Measurements from ENCODE around the gene AKT1. TPM values are rescaled to one million over a fixed set of nuclear protein-coding genes. Genes with fewer than 3 reads are reported as not detected.

Gene AKT1
- total RNA-seq, 2 experiments from 2014 or later: 131 to 133 TPM

GRCh38 chr14:104722938-104723650 is 72.5 kb downstream of the AKT1 start:
- no peak for DNase-seq
- H3K27ac Mint-ChIP-seq: no peak overlapping the region
- no peak overlapping the region for H3K4me3 Mint-ChIP-seq
- no peaks in the 10 kb centered on the region for H3K9me3 Mint-ChIP-seq
- no peaks in the 10 kb centered on the region for H3K27me3 Mint-ChIP-seq
- intact Hi-C loops (cut with micrococcal nuclease): loop anchor here (2.0 kb wide), 1 partner anchor 104 kb away; no protein-coding TSS in a partner anchor
- ChIA-PET POLR2A (no interaction called here), CTCF (interaction anchor here (0.6 to 3.3 kb wide), 7 partner anchors 11 to 68 kb away, joined by 3 to 12 read pairs (median 3); no protein-coding TSS in a partner anchor)
- peaks cover 2% of the 10 kb centered on the region for H3K36me3 Mint-ChIP-seq
- no peaks in the 10 kb centered on the region for H3K4me1 Mint-ChIP-seq (ENCODE audit: low read depth)

- DNase-seq: no peak
- Mint-ChIP-seq H3K4me1 (ENCODE audit: low read depth) (no peaks in the 10 kb centered on the region), H3K4me3 (no peak overlapping the region), H3K27ac (no peak overlapping the region), H3K9me3 (no peaks in the 10 kb centered on the region), H3K27me3 (no peaks in the 10 kb centered on the region), H3K36me3 (peaks cover 4% of the 10 kb centered on the region)
- intact Hi-C loops (cut with micrococcal nuclease): loop anchor here (2.0 kb wide), 1 partner anchor 105 kb away; no protein-coding TSS in a partner anchor
- ChIA-PET POLR2A (no interaction called here), CTCF (interaction anchor here (0.6 to 1.5 kb wide), 3 partner anchors 13 to 1020 kb away, joined by 3 to 5 read pairs (median 3); no protein-coding TSS in a partner anchor)
Measured at GRCh38 chr14:104721505-104722431, 73.8 kb downstream of the AKT1 start.

Other genes with a start within 250 kb of the AKT1 start
- not detected for gene C14orf180, start 216.0 kb downstream of the AKT1 start, total RNA-seq
- not detected for gene TMEM179, start 191.0 kb downstream of the AKT1 start, total RNA-seq
- gene INF2, start 106.1 kb downstream of the AKT1 start, total RNA-seq: 10 to 100 TPM; 66.7 to 71.5 TPM
- gene ADSS1, start 71.5 kb downstream of the AKT1 start, total RNA-seq: 1 to 10 TPM; 2.3 to 3.3 TPM
- 100 to 1,000 TPM in 1 of 2 experiments, 10 to 100 TPM in 1; 97.6 to 109 TPM for gene SIVA1, start 42.6 kb downstream of the AKT1 start, total RNA-seq
- 1 to 10 TPM; 3.1 to 3.4 TPM for gene ZBTB42, start 5.4 kb upstream of the AKT1 start, total RNA-seq
- gene CEP170B, start 69.5 kb upstream of the AKT1 start, total RNA-seq: 1 to 10 TPM; 5.2 to 5.3 TPM
- gene PLD4, start 129.1 kb upstream of the AKT1 start, total RNA-seq: not detected
- gene AHNAK2, start 182.6 kb upstream of the AKT1 start, total RNA-seq: under 1 TPM; 0.02 to 0.05 TPM
- gene CLBA1, start 190.0 kb upstream of the AKT1 start, total RNA-seq: 1 to 10 TPM in 1 of 2 experiments, under 1 TPM in 1; 0.78 to 1.2 TPM
- 10 to 100 TPM; 63.4 to 69.1 TPM for gene CDCA4, start 225.3 kb upstream of the AKT1 start, total RNA-seq